ENCODE results near the gene PPM1H. TPM values are rescaled to one million over a fixed set of nuclear protein-coding genes. Genes with fewer than 3 reads are reported as not detected.

PPM1H gene
- polyA plus RNA-seq, 1 donor, result 29.5 TPM

DNA sequence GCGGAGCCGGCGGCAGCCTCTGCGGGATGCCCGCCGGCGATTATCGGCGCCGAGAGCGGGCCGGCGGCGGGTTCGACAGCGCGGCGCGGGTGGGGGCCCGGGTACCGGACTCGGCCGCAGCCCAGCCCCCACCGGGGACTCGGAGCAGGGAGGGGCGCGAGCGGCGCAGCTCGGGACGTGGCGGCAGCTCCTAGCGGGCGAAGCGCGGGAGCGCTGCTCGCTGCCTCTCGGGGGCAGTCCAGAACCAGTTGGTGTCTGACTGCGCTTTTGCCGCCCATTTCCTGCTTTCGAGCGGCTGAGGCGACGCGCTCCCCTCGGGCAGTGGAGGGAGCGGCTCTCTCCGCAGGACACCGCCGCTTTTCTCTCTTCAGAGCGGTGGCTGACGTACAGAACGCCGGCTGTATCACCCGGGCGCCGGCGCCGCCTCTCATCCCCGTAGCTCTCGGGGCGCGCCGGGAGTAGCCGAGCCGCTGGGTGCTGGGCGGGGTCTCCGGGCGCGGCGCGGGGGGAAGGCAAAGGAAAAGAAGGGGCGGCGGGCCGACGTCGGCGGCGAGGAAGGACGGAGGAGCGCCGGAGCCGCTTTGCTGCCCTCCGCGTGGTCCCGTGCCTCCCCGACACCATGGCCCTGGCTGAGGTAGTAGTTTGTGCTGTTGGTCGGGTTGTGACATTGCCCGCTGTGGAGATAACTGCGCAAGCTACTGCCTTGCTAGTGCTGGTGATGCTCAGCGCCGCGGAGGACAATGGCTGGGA lies 331.7 kb downstream of the PPM1H start:
- DNase-seq, result peak; percentile 87

- DNase-seq, result peak; percentile 87
These were observed 332.5 kb downstream of the PPM1H start for GRCh38 chr12:62602255-62603060.

DNA sequence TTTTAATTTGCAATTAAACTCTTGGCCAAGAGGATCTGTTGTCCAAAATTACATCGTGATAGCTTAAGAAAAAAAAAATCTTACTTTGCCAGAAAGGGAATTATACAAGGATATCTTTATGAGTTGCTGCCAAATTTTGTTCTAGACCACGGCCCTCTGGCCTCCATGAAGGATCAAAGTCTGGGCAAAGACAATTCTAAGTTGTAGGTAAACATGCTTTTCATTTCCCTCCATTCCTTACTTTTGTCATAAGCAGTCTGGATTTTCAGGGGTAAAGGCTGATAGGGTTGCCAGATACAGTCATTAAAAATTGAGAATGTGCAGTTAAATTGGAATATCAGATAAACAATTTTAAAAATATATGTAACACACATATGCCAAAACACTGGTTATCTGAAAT lies 333.2 kb downstream of the PPM1H start:
- no peak for DNase-seq

- no peak for DNase-seq
These were observed 335.0 kb downstream of the PPM1H start for GRCh38 chr12:62599854-62600437.

GRCh38 chr12:62598846-62599245 lies 336.1 kb downstream of the PPM1H start:
- no peak for DNase-seq

- DNase-seq, result no peak
These were observed 337.7 kb downstream of the PPM1H start for GRCh38 chr12:62597253-62597652.

Other genes starting within 250 kb of the PPM1H start
- gene AVPR1A, start 216.1 kb upstream of the PPM1H start, polyA plus RNA-seq (ENCODE audit: insufficient read length), result 5.5 TPM